NCI-H2107 treated with DMSO at 0.1 percent for 48 hours (cell line): ENCODE data around the gene TMCC2.
A peak's percentile ranks its signal among the peaks of the same experiment; 100 is the strongest.
"Not testable (repeated sequence)": the region's sequence is repeated elsewhere in the genome, so short reads cannot be mapped to it uniquely, and the experiment has no call there.

Experiments used
- DNase-seq: peaks from one replicate; lab custom pipeline; 2025; ENCODE audit not compliant: unreplicated experiment; lab: John Stamatoyannopoulos, UW

Gene TMCC2

DNA sequence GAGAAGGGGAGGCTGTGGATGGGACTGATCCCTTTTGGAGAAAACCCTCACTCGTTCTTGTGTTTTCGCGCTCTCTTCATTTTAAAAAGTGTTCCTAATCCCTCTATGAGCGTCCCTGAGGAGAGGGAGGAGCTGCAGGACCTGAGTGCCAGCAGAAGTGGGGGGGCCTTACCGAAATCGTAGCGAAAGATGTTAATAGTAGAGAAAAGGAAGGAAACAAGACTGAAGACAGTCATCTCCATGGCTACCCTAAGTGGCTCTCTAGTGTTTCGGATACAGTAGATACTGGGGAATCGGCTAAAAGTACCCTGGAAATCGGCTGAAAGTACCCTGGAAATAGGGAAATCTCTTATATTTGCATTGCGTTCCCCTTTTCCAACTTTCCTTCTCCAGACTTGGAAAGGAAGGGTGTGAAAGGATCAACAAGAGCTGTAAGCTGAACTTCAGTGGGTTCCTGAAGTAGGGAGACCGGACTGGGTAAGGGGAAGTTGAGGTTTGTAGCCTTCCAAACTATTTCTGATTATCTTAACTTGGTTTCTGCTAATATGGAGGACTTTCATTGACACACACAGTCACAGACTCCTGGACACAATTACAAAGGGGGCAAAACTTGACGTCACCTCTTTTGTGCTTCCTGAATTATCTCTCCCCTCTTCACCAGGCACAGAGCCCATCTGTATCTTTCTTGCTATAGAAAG is 15.8 kb upstream of the TMCC2 start:
- DNase-seq: peak; percentile 65

DNA sequence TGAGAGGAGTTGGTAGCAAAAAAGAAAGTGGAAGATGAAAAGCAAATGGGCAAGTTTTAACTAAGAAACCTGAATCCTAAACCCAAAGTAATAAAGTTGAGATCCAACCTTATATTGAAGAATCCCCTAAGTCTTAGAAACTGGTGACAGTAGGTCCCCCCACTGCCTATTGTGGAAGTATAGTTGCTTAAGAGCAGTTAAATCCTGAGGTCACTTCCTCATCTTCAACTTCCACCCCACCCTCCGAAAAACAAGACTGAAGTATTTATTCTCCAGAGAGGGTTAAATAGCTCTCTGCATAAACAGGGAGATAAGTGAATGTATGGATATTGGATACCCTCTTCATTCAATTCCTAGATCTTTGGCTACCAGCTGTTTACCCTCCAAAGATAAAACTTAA is 13.0 kb upstream of the TMCC2 start:
- no peak for DNase-seq

DNA sequence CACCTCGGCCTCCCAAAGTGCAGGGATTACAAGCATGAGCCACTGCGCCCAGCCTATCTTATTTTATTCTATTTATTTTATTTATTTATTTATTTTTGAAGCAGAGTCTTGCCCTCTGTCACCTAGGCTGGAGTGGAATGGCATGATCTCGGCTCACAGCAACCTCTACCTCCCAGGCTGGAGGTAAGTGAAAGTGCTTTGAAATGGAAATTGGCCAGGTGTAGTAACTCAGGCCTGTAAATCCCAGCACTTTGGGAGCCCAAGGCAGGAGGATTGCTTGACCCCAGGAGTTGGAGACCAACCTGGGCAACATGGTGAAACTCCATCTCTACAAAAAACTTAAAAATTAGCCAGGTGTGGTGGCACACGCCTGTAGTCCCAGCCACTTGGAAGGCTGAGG is 11.2 kb upstream of the TMCC2 start:
- DNase-seq: no peak

DNA sequence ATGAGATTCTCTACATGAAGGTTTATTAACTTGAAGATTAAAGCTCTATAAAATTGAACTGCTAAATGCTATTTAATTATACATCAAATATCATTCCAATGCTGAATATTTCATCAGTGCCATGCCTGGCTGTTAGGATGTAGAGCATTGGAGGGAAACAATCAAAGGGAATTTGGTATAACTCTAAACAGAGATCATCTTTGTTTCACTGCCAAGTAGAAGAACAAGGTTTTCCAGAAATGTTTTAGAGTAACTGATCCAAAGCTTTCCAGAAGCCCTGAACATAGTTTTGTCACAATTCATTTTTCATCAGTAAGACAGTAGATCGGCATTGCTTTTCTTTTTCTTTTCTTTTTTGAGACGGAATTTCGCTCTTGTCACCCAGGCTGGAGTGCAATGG is 10.3 kb upstream of the TMCC2 start:
- DNase-seq: no peak

DNA sequence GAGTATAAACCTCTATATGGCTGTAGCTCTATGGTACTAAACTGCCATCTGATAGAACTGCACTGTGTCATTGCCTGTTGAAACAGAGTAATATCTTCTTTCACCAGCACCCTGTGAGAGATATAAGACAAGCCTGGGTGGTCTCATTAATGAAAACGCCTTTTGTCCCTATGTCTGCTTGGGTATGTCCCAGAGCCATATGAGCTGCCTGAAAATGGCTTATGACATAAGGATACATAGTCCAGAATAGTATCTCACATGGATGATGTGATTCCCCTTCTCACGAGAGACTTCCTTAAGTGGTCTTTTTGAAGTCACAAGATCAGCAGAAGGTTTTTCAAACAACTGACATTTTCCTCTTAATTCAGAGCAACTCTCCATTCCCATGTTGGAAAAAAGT is 7.3 kb upstream of the TMCC2 start:
- no peak for DNase-seq

DNA sequence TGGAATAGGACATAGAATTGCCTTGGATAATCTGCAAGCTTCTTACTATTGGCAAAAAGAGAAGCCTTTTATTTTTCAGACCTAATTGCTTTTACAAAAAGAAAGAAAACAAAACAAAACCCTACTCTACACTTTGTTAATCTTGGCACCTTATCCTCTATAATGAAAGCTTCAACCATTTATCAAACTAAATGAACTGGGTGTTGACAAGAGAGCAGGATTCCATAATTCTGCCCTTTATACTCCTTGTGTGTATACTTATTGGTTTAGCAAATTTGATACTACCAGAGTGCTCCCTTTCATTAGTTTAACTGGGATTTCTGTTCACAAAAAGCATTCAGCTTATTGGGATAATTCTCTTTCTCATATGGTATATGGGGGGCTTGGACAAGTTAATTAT is 3.0 kb upstream of the TMCC2 start:
- no peak for DNase-seq

DNA sequence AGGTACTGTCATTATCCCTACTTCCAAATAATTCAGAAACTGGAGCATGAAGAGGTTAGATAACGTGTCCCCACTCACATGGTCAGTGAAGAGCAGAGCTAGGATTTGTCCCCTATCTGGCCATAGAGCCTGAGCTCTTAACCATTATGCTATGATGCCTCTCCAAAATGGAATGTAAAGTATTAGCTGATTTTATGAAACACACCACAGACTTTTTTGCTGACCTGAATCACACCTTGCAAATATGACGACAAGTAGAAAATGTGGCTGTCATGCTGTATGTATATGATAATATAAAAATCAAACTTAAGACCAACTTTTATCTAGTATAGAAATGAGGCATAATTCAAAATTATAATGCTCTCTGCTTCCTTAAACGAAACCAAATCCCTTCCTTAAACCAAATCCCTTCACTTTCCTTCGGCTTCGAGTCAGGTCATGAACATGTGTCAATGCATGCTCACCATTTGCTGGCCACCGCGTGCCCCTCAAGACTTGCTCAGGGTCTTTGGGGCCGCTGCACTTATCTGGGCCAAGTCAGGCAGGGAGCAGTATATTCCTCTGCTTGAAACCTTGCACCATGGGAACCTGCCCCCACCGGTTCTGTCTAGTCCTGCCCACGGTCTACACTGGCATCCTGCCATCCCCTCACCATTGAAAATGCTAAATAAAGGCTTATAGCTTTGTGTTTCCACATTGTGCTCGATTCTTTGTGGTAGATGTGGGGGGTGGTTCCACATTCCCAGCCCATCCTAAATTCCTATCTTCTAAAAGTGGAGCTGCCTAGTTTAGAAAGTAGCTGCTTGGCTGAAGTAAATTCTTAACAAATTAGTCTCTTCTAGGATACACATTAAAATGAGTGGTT is 1.6 kb upstream of the TMCC2 start:
- DNase-seq: peak; percentile 67

DNA sequence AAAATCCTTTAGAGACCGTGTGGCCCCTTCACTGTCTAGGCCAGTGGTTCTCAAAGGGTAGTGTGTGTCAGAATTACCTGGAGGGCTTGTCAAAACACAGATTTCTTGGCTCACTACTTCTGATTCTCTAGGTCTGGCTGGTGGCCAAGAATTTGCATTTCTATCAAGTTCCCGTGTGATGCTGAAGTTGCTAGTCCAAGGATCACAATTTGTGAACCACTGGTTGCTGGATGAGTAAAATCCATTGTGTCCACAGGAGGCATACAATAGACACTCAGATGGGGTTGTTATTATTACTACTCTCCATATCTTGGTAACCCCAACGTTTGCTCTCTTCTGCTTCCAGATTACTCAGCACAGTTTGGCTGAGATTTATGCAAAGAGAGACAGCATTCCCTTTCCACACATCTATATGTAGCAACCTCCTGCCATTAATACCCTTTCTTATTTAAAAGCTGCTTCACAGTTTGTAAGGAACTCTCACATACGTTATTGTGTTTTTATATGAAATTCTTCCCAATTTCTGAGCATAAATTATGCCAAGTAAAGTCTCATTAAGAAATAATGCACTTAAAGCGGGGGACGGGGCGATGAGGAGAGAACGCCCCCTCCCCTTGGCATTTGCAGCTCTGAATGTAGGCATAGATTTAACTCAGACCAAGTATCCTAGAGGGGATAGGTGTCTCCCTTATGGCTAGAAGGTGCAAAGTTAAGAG is 720 bp upstream of the TMCC2 start:
- no peak for DNase-seq

DNA sequence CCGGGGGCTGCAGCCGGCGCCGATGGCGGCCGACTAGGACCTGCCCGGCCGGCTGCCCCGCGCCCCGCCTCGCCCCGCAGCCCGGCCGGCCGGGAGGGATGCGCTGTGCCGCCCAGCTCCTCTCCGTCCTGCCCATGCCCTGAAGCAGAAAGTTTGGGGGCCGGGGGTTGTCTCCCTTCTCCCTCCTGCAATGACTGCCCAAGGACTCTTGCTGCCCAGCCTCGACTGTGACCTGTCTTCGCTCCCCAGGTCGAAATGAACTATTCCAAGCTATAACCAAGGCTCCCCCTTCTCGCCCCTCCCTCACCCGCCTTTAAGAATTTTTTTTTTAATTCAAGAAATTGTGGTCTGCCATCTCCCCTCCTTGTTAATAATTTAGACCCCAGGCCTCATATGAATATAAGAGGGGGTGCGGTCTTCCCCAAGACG is 361 bp downstream of the TMCC2 start:
- DNase-seq: no peak

DNA sequence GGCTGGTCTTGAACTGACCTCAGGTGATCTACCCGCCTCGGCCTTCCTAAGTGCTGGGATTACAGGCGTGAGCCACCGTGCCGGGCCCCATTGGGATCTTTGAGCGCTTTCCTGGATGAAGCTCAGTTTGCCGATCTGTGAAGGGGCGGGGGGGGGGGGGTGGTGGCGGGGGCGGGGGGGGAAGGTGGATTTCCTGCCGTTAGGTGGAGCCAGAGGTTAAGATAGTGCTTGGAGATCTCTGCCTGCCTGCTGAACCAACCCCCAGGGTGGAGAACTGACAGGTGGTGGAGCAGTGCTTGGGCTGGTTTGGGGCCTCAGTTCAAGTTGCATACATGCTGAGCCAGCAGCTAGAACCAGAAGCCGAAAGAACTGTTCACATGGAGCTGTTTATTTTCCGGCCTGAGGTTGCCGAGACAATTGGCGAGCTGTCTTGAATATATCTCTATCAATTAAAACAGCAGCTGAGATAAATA is 1.7 kb downstream of the TMCC2 start:
- peak; percentile 98 for DNase-seq

DNA sequence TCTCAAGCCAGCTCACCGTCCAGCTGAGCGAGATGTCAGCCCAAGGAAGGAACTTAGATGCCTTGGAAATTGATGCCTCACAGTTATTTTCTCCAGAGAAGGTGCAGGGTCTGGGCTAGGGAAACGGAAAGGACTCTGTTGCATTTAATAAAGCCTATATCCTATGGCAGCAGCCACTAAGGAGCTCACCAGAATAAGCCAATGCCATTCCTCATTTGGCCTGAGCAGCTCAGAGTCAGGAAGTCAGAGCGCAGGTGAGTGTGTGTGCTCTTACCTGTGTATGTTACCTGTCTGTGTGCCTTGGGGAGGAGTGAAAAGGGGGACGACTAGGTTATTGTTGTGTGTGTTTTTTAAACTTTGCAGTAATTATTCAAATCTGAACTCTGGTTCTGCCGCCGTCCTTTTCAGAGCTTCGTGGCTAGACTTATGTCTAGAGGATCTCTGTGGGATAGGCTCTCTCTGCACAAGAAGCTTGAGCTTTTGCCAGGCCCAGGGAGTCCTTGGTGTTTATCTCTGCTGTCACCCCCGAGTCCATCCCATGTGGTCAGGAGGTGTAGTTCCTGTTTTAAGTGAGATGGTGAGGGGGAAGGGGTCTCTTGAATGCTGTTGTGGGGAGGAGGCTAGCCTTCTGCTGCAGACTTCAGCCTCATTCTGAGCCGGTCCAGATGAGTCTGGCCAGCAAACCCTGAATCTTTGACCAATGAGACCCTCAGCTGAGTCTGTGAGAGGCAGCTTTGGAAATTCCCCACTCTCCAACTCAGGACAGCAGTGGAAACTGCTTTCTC is 2.4 kb downstream of the TMCC2 start:
- DNase-seq: peak; percentile 46

DNA sequence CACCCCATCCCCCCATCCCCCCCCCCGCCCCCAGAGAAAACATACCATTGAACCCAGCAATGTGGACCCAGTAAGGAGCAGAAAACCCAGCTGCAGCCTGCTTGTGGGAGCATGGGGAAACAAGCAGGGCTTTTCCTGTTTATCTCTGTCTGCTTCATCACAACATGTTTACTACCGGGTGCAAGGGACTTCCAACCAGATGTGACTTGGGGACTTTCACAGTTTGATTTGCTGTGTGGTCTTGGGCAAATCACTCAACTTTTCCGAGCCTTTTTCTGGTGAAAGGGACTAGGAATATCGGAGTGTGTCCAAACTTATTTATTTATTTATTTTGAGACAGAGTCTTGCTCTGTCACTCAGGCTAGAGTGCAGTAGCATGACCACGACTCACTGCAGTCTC is 3.2 kb downstream of the TMCC2 start:
- no peak for DNase-seq

DNA sequence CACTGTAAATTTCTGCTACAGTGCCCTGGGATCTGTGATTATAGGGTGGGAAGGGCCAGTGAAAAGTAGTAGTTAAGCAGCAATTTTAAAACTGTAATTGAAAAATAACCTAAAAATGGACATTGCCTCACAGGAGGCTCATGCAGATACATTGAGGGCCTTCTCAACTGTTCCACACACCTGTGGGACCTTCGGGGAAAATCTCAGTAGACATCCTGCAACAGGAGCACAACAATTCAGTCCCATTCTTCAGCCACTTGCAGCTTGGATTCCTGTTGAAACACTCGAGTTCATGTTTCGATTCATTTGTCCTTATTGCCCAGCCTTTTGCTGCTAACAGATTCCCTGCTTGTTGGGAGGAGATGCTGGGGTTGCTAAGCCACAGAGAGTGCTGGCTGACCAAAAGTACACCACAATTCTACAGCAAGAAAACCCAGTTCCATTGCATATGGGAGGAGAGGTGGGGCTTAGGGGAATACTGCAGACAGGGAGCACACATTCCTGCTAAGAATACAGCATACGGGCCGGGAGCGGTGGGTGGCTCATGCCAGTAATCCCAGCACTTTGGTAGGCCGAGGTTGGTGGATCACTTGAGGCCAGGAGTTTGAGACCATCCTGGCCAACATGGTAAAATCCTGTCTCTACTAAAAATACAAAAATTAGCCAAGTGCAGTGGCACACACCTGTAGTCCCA is 4.5 kb downstream of the TMCC2 start:
- no peak for DNase-seq

DNA sequence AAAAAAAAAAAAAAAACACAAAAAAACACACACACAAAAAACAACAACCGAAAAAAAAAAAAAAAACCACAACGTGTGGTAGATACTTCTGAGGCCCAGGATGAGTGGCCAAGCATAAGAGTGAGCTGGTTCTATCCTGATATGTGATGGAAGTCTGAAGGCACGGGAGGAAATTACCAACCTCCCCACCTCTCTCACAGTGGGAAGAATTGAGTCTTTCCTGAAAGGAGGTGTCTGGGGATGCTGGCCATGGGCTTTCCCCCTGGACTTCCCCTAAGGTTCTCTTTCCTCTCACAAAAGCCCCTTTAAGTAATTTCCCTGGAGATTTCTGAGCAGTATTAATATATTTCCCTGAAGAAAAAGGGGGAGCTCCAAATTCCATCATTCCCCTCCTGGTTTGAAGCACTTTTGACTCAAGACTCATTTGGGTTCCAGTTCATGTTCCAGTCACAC is 5.2 kb downstream of the TMCC2 start:
- DNase-seq: no peak

DNA sequence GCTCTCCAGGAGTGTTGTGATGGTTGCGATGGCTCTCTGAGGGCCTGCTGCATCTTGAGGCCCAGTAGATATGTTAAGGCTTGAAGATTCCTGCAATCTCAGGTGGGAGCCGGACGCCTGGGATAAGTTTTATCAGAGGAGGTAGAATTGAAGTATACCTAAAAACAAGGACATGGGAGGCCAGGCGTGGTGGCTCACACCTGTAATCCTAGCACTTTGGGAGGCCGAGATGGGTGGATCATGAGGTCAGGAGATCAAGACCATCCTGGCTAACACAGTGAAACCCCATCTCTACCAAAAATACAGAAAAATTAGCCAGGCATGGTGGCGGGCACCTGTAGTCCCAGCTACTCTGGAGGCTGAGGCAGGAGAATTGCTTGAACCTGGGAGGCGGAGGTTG is 6.2 kb downstream of the TMCC2 start:
- not testable (repeated sequence) for DNase-seq

DNA sequence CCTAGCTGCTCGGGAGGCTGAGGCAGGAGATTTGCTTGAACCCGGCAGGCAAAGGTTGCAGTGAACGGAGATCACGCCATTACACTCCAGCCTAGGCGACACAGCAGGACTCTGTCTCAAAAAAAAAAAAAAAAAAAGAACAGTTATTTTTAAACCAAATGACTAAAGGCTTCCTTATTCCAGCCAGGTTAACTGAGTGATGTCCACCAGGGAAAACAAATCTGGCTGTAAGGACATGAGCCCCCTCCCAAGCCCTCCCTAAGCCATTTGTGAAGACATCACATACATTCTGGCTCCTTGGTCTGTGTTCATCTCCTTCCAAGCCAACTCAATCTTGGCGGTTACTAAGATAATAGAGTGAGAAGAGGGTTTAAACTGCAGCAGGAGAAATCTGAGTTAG is 8.2 kb downstream of the TMCC2 start:
- no peak for DNase-seq

DNA sequence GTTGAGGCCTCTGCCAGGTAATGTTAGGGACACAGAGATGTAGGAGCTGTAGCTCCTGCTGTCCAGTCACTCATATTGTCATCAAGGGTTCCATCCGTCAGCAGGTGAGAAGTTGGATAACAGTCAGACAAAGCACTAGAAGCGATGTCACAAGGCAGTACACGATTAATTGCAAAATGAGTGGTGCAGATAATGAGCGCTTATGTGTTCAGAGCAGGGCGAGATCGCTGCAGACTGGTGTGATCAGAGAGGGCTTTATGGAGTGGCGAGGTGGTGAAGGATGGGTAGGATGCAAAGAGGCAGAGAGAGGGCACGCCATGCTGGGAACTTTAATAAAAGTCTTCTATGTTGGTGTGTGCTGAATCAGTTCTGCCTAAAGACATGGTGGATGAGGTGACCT is 8.8 kb downstream of the TMCC2 start:
- no peak for DNase-seq

DNA sequence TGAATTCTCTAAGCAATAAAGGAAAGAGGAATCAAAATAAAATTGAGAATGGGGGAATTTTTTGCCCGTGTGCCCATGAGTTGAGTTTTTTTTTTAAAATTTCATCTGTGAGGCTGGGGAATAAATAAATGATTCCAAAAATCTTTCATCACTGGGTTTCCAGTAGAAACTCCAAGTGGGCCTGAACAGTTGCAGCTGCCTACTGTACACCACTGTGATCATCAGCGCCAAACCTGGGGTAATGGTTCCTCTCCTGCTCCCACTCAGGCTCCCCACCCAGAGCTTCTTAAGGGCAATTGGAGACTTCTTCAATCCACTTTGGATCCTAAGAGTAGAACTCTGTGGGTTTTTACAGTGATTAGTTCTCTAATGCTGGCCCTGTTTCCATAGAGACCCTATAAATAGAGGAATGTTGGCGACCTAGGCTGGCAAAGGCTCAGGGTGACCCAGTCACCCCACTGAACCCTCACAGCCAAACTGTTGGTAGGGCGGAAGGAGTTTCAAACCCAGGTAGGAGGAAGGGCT is 9.3 kb downstream of the TMCC2 start:
- no peak for DNase-seq

DNA sequence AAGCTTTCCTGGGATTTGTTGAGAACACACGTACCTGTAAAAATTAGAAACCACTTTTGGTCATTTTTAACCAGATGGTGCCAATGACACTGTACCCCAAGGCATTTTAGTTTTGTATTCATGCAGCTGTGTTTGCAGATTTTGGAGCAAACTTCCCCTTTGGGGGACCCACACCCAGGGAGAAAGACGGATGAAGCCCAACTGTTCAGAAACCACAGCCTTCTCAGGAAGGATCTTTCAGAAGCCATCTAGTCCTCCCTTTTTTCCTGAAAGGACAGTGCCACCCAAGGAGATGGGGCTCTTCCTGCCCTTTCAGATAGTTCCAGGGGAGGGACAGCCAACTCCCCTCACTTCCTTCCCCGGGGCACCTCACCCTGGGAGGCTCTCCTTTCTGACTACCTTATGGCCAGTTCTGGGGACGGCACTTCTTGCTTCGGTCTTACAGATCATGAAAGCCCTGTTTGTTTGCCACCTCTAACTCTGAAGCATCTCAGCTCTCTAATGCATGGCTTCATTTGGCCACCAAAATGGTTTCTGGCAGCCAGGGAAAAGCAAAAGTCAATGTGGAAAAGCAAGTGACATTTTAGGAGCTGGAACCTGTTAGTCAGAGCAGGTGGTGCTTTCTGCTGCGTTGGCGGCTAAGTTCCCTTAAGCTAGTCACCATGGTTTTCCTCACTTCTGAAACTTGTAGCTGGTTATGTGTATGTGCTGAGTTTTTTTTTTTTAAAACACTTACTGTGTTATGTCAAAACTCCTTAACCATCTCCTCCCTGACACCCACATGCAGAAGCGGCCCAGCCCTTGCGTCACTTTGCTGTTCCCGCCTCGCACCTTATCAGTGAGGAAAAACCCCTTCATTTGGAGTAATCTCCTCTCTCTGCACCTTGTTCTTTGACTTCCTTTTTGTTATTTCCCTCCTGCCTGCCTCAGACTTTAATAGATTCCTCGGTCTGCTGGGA is 10.1 kb downstream of the TMCC2 start:
- no peak for DNase-seq
